Stomach (tissue), 19 donors: Measurements from ENCODE around the gene ATXN2L. TPM values are rescaled to one million over a fixed set of nuclear protein-coding genes. Genes with fewer than 3 reads are reported as not detected.
"Not testable (repeated sequence)": the region's sequence is repeated elsewhere in the genome, so short reads cannot be mapped to it uniquely, and the experiment has no call there.

Experiments used
- DNase-seq, 2 donors: peaks; one replicate each; pipeline versions ENCODE4 v3.0.0 to v3.0.0-alpha.2; 2013 to 2019
- H3K27ac ChIP-seq, 5 donors: fragments of 200-600 bp in 4 of 5; sonication (generic) in 4 of 5; one replicate each; pipeline ENCODE4 v1.5.1; 2013 to 2019; ENCODE audit warnings: mild to moderate bottlenecking in 1 of 5, moderate library complexity in 1 of 5
- H3K27me3 ChIP-seq, 3 donors: fragments of 200-600 bp; sonication (generic); one replicate each; pipeline ENCODE4 v1.5.1; 2017 to 2019; ENCODE audit warnings: mixed run types in 1 of 3
- H3K36me3 ChIP-seq, 4 donors: fragments of 200-600 bp; sonication (generic); 1 replicate in 3 of 4; 2 replicates in 1 of 4; pipeline ENCODE4 v1.5.1; 2016 to 2019
- H3K4me1 ChIP-seq, 4 donors: fragments of 200-600 bp; sonication (generic); one replicate each; pipeline ENCODE4 v1.5.1; 2016 to 2019
- H3K4me3 ChIP-seq, 4 donors: fragments of 200-600 bp; sonication (generic) in 3 of 4; one replicate each; pipeline ENCODE4 v1.5.1; 2016 to 2019; ENCODE audit warnings: mild to moderate bottlenecking in 1 of 4
- H3K9me3 ChIP-seq, 4 donors: fragments of 200-600 bp; sonication (generic); one replicate each; pipeline ENCODE4 v1.5.1; 2016 to 2019
- CTCF ChIP-seq, 7 experiments: fragments of 450-650 bp in 4 of 7; fragments of 200-600 bp in 3 of 7; sonication (generic) in 3 of 7; IDR thresholded peaks; one replicate each; pipeline ENCODE4 v1.5.1; 2016 to 2019; ENCODE audit warnings: antibody characterized with exemption in 7 of 7, control low read depth in 2 of 7, mild to moderate bottlenecking in 1 of 7
- EP300 ChIP-seq: sonication (generic); formaldehyde crosslinking; IDR thresholded peaks from one replicate; pipeline ENCODE4 v1.6.1; 2017; ENCODE audit warnings: antibody characterized with exemption
- POLR2AphosphoS5 ChIP-seq, 3 donors: sonication (generic); formaldehyde crosslinking; IDR thresholded peaks; one replicate each; pipeline ENCODE4 v1.6.1; 2016; ENCODE audit warnings: antibody characterized with exemption in 3 of 3
- WGBS, 5 donors: extraction: QIAGEN DNeasy Blood & Tissue Kit in 3 of 5; methylation state at CpG; one replicate each; pipeline versions ENCODE4 v1.1.5 to v1.1.7; 2013 to 2018; 5-methylcytosine and 5-hydroxymethylcytosine counted together
- intact Hi-C: fragments of 100-400 bp; cut with DNase I; formaldehyde crosslinking; loops from one replicate; pipeline ENCODE4 v1.15.1; 2023; ENCODE audit warnings: low total_unique reads
- long read RNA-seq, 10 donors: transcript quantifications; one replicate each; lab custom pipeline, GENCODE V29; 2026
- polyA plus RNA-seq, 3 donors: library from polyadenylated mRNA; stranded (reverse); fragments of 200-250 nt; gene quantifications; one replicate each; pipeline ENCODE4 v1.2.3, GENCODE V29; 2013
- total RNA-seq, 5 donors: library from RNA; depleted of rRNA; stranded (reverse); fragments of >200 nt; gene quantifications; one replicate each; pipeline versions ENCODE4 v1.1.0 to v1.2.3, GENCODE V29; 2014 to 2016
- donor health status: healthy with polysubstance abuse.
- donor health status: Bipolar disorder and iron deficiency.
- donor health status: healthy.

ATXN2L gene
- total RNA-seq (100 to 1,000 TPM in 2 of 5 donors, 10 to 100 TPM in 3; 51.0 to 644 (median 88.8) TPM), polyA plus RNA-seq (10 to 100 TPM; 24.4 to 60.1 (median 57.3) TPM)
- long read RNA-seq, donor 1, partial matches to known transcripts, result 0 of 1 reads
- long read RNA-seq, donor 1, other reads (novel, unspliced or antisense), result 0 of 1 reads
- long read RNA-seq, donor 2, partial matches to known transcripts, result 0 of 1 reads
- long read RNA-seq, donor 2, other reads (novel, unspliced or antisense), result 0 of 1 reads
- long read RNA-seq, donor 3, partial matches to known transcripts, result 0 of 1 reads
- long read RNA-seq, donor 3, other reads (novel, unspliced or antisense), result 0 of 1 reads
- long read RNA-seq, donor 4, result 0 reads
- long read RNA-seq, donor 5, partial matches to known transcripts, result 5 of 12 reads
- long read RNA-seq, donor 5, other reads (novel, unspliced or antisense), result 0 of 12 reads
- long read RNA-seq, donor 6, full-length matches to known transcripts, result 7 of 33 reads
- long read RNA-seq, donor 6, partial matches to known transcripts, result 26 of 33 reads
- long read RNA-seq, donor 6, other reads (novel, unspliced or antisense), result 0 of 33 reads
- long read RNA-seq, donor 7, partial matches to known transcripts, result 5 of 8 reads
- long read RNA-seq, donor 7, other reads (novel, unspliced or antisense), result 0 of 8 reads
- long read RNA-seq, donor 8, partial matches to known transcripts, result 0 of 6 reads
- long read RNA-seq, donor 8, other reads (novel, unspliced or antisense), result 0 of 6 reads
- long read RNA-seq, donor 9, partial matches to known transcripts, result 0 of 4 reads
- long read RNA-seq, donor 9, other reads (novel, unspliced or antisense), result 0 of 4 reads
- long read RNA-seq, donor 10, partial matches to known transcripts, result 0 of 2 reads
- long read RNA-seq, donor 10, other reads (novel, unspliced or antisense), result 0 of 2 reads

GRCh38 chr16:28822520-28823290 is at the start of gene ATXN2L:
Gene ATXN2L (plus strand): TSS chr16:28822999. CDS start chr16:28823260, 261 bp downstream.
- DNase-seq, result peak; percentile 94 to 98
- Histone ChIP-seq H3K9me3 (no peaks in the 10 kb centered on the region), H3K4me3 (peak within 1 kb of the TSS; percentile 77 to 96 (median 91)), H3K27ac (peak within 1 kb of the TSS; percentile 96 to 100 (median 100)), H3K27me3 (no peaks in the 10 kb centered on the region), H3K36me3 (peaks cover 13 to 30% (median 26%) of the 10 kb centered on the region in 4 donors), H3K4me1 (peaks cover 18 to 41% (median 28%) of the 10 kb centered on the region in 4 donors)
- WGBS, 5 donors, result 0 to 2% (median 1%) methylated on average over 21 to 90 of the region's 91 CpGs
- intact Hi-C loops, result no loop called here
- TF ChIP-seq POLR2AphosphoS5 (IDR thresholded peaks at IDR 0.05) (peak; percentile 90 to 97 (median 92)), EP300 (no peak), CTCF (IDR thresholded peaks at IDR 0.05) (peak in 4 of 7 experiments; percentile 8 to 32 (median 18))

GRCh38 chr16:28781697-28782096 is 41.1 kb upstream of the ATXN2L start:
- H3K4me1 ChIP-seq, H3K9me3 ChIP-seq, H3K36me3 ChIP-seq, H3K27me3 ChIP-seq, H3K4me3 ChIP-seq, H3K27ac ChIP-seq, DNase-seq, intact Hi-C loops: not testable (repeated sequence)
- no CpG with 5 or more reads among the region's 6 CpGs for whole genome bisulfite sequencing, 5 donors

GRCh38 chr16:28782357-28782756 is 40.4 kb upstream of the ATXN2L start:
- H3K4me1 ChIP-seq, intact Hi-C loops, H3K27ac ChIP-seq, H3K27me3 ChIP-seq, H3K36me3 ChIP-seq, DNase-seq, H3K4me3 ChIP-seq, H3K9me3 ChIP-seq: not testable (repeated sequence)
- no CpG with 5 or more reads among the region's 4 CpGs for WGBS, 5 donors

GRCh38 chr16:28802235-28803019 is 20.4 kb upstream of the ATXN2L start:
- H3K36me3 ChIP-seq, H3K9me3 ChIP-seq, H3K27me3 ChIP-seq, intact Hi-C loops, H3K4me1 ChIP-seq: not testable (repeated sequence)
- Histone ChIP-seq H3K4me3 (peak overlapping the region in 3 of 4 donors; percentile 7 to 32 (median 24)), H3K27ac (peak overlapping the region in 2 of 5 donors; percentile 17 to 32)
- peak in 1 of 2 donors; percentile 57 for DNase-seq
- TF ChIP-seq CTCF (IDR thresholded peaks at IDR 0.05) (peak in 2 of 7 experiments; percentile 21 to 22), POLR2AphosphoS5 (IDR thresholded peaks at IDR 0.05) (peak in 1 of 3 donors; percentile 48)
- 38 to 70% (median 49%) methylated on average over 4 to 8 of the region's 13 CpGs for WGBS, 5 donors

GRCh38 chr16:28807445-28808120 is 15.2 kb upstream of the ATXN2L start:
- H3K27me3 ChIP-seq, H3K9me3 ChIP-seq, intact Hi-C loops, DNase-seq, H3K4me1 ChIP-seq, H3K36me3 ChIP-seq, H3K27ac ChIP-seq, H3K4me3 ChIP-seq: not testable (repeated sequence)
- WGBS, 5 donors, result no CpG with 5 or more reads among the region's 11 CpGs
